Stimulated activated CD4-positive, alpha-beta T cell treated with anti-CD3 and anti-CD28 coated beads, Interleukin-4, amount 100 ng/mL, for 4 hours (primary cell): ENCODE measurements around the gene NEMF.
"Not testable (repeated sequence)": the region's sequence is repeated elsewhere in the genome, so short reads cannot be mapped to it uniquely, and the experiment has no call there.

ENCODE experiments used
- DNase-seq, 2 experiments: peaks; one replicate each; pipeline ENCODE4 v3.0.0-alpha.2; 2020

NEMF gene, protein sequence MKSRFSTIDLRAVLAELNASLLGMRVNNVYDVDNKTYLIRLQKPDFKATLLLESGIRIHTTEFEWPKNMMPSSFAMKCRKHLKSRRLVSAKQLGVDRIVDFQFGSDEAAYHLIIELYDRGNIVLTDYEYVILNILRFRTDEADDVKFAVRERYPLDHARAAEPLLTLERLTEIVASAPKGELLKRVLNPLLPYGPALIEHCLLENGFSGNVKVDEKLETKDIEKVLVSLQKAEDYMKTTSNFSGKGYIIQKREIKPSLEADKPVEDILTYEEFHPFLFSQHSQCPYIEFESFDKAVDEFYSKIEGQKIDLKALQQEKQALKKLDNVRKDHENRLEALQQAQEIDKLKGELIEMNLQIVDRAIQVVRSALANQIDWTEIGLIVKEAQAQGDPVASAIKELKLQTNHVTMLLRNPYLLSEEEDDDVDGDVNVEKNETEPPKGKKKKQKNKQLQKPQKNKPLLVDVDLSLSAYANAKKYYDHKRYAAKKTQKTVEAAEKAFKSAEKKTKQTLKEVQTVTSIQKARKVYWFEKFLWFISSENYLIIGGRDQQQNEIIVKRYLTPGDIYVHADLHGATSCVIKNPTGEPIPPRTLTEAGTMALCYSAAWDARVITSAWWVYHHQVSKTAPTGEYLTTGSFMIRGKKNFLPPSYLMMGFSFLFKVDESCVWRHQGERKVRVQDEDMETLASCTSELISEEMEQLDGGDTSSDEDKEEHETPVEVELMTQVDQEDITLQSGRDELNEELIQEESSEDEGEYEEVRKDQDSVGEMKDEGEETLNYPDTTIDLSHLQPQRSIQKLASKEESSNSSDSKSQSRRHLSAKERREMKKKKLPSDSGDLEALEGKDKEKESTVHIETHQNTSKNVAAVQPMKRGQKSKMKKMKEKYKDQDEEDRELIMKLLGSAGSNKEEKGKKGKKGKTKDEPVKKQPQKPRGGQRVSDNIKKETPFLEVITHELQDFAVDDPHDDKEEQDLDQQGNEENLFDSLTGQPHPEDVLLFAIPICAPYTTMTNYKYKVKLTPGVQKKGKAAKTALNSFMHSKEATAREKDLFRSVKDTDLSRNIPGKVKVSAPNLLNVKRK

DNA sequence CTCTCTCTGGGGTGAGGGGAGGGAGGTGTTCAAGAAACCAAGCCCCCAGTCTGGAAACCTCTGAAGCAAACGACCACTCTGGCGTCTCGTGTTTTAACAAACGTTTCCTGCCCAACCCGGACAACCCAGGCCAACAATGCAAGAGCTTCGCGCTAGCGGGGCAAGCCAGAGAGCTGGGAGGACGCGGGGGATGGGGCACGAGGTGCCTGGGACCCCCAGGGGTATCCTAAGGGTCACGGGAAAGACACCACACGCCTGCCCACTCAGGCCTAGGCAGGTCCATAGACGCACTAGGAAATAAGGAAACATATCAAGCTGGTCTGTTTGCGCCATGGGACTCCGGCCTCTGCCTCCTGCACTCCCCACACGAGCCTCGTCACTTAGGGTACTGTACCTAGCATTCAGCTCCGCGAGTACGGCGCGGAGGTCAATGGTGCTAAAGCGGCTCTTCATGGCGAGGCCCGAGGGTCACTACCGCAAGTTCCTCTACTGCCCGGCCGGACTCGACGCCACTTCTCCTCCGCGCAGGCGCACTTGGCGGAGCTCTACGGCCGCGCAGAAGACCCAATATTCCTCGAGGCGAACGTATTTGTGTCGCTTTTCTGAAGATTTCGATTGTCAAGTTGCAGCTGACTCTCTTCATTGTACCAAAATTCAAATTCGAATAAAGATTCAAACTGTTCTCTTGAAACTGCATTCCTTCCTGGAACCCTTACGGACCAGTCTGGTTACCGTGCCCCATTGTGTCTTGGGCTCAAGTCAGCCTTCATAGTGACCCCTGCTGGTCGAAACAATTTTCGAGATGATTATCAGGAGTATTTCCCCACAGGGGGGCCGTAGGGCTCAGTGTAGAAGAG, at the start of gene NEMF:
Gene NEMF (minus strand): TSS at position 488 of the 857 bp plus-strand sequence. CDS start 35 bp downstream, at position 453.
- peak; percentile 67 to 76 for DNase-seq

DNA sequence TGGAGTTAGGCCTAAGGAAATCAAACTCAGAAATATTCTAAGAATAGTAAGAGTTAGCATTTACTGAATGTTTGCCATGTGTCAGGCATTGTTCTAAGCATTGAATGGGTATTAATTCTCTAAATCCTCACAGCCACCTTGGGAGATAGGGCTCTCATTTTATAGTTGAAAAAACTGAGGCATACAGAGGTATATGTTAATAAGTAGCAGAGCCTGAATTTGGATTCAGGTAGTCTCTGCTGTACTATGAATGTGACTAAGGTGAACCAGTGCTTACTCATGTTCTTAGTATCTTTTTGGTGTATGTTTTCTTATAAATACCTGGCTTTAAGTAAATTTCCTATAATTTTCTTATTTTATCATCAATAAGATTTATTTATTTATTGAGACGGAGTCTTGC, 48.4 kb upstream of the NEMF start:
- DNase-seq = no peak

DNA sequence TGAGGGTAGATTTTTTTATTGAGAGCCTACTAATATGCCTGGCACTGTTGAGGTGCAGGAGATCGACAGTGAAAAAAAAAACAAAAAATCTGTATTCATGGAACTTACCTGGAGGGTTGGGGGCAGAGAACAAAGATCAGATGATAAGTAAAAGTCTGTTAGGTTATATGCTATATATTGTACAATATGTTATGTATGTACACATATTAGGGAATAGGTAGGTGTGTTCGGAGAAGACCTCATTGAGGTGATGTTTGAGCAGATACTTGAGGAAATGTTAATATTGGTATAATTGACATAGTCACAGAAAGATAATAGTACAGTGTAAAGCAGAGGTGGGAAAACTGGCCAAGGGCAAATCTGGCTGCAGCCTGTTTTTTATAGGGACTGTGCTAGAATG, 45.9 kb upstream of the NEMF start:
- no peak for DNase-seq

DNA sequence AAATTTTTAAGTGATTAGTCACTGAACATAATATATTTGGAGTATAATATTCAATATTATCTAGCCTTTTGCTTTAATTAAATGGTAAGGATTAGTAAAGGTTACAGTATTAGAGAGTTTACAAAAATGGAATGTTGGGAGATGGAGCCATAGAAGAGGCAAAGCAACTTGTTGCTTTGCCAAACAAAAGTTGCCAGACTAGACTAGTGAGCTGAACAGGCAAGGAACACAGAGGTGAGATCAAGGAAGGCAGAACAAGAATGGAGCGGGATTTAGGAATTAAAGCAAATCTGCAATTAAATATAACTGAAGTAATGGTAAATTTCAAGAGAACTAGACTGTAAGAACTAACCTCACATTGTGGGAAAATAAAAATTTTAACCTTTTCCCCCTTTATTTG, 45.4 kb upstream of the NEMF start:
- no peak for DNase-seq

DNA sequence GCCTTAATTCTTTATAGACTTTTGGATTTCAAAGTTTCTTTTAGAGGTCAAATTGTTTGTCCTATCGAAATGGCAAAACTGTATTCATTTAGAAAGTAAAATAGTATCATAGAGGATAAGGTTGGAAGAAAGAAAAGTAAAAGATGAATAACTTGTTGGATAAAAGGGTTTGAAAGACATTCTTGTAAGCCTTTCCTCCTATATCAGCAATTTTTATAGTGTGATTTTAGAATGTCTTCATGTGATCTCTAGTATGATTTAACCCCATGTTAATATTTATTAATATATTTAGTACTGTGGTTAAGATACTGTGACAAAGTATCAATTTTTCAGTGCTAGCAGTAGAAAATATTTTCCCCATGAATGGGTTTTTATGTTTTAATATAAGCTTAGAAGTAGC, 44.8 kb upstream of the NEMF start:
- no peak for DNase-seq

DNA sequence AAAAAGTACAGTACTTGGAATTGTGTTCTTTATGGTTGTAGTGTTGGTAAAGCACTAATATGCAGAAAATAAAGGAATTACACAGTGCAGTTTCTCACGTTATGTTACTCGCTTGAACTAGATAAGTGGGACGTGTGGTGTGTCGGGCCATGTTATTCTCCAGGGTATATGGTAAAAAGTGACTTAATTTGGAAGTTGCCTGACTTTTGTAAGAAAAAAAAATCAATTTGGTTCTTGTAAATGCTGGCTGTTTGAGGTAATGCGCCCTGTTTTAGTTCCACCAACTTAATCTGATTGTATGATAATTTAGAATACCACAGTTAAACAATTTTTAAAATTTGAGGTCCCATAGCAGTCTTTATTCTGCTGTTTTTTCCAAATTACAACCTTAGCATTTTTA, 44.4 kb upstream of the NEMF start:
- no peak for DNase-seq

DNA sequence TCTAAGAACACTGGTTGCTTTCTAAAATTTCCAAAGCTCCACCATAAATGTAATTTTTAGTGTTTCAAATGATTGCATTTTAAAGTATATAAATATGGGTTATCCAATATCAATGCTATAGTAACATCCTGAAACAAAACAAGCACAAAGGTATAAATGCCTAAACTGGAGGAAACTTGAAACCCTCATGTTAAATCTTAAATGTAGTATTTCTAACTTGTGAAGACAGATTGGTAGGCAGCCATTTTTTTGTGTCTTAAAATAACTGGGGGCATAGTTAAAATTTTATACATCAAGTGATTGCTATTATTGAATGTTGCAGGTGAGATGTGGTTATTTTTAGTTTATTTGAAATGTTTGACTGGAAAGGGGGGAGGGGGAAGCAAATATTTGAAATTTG, 43.7 kb upstream of the NEMF start:
- not testable (repeated sequence) for DNase-seq

DNA sequence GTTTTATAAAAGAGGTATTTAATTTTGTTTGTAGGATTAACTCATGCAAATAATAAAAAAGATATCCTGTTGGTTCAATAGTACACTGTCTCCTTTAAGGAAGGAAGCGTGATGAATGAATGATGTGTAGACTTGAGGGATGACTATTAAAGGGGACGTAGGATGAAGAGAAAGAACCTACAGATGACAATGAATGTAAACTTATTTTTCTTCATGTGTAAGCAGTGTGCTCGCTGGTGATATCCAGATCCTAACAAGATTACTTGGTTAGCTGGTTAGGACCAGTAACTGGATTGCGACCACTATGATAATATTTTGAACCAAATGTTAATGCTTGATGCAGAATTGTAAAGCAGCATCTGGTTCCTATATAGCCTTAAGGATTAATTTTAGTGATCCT, 42.9 kb upstream of the NEMF start:
- no peak for DNase-seq

DNA sequence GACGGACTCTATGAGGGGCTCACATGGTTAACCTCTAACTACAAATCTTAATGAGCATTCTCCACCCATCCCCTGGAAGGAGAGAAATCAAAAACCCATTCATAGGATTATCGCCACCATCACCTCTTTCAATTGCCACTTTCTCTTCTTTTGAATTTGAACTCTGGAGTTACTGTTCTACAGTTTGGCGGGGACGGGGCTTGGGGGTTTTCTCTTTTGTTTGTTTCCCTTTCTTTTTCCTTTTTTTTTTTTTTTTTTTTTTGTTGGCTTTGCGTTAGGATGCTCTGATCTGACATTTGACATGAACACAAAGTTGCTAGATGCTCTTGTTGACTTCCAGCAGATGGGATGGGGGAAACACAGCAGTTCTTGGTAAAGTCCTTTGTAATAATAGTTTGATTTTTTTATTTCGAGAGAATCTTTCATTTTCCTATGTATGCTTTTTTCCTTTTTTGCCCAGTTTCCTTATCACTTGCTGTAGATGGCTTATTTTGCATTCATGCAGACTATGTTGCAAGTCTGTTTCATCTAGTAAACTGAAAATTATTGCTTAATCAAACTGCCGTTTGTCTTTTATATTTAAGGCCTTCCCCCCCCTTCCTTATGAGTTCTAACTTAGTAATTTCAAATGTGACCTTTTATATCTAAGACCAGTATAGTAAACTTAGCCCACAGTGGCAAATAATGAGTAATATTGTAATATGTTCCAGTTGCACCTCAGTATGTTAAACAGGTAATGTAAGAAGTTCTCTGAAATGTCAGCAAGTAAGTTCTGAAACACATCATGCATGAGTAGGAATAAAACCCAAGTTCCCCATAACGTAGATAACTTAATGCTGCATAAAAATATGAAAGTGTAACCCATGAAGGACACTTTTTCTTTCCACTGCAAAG, 41.9 kb upstream of the NEMF start:
- peak in 1 of 2 experiments; percentile 19 for DNase-seq

DNA sequence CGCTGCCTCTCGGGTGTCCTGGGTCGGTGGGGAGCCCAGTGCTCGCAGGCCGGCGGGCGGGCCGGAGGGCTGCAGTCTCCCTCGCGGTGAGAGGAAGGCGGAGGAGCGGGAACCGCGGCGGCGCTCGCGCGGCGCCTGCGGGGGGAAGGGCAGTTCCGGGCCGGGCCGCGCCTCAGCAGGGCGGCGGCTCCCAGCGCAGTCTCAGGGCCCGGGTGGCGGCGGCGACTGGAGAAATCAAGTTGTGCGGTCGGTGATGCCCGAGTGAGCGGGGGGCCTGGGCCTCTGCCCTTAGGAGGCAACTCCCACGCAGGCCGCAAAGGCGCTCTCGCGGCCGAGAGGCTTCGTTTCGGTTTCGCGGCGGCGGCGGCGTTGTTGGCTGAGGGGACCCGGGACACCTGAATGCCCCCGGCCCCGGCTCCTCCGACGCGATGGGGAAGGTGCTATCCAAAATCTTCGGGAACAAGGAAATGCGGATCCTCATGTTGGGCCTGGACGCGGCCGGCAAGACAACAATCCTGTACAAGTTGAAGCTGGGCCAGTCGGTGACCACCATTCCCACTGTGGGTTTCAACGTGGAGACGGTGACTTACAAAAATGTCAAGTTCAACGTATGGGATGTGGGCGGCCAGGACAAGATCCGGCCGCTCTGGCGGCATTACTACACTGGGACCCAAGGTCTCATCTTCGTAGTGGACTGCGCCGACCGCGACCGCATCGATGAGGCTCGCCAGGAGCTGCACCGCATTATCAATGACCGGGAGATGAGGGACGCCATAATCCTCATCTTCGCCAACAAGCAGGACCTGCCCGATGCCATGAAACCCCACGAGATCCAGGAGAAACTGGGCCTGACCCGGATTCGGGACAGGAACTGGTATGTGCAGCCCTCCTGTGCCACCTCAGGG, 41.0 kb upstream of the NEMF start:
- DNase-seq = peak; percentile 67 to 73

DNA sequence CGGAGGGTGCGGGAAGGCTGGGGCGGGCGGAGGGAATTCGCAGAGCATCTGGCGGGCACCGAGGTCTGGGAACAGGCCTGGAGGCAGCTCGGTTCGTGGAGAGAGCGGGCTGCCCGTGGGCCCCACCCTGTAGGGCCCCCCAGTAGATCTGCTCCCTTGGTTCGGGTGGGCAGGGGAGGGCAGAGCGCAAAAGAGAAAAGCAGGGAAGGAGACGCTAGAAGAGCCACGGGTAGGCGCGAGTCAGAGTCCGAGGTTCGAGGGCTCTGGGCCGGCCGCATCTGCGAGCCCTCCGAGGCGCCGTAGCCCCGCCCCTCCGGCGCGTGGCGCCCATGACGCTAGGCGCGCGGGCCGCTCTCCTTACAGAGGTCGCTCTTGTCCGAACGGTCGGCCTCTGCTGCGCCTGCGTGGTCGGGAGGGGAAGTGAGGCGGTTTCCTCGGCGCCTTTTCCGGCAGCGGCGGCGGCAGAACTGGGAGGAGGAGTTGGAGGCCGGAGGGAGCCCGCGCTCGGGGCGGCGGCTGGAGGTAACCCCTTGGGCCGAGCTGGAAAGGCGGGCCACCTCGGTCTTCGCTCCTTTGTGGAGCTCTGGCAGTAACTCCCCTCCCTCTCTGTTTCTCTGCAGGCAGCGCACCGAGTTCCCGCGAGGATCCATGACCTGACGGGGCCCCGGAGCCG, 40.2 kb upstream of the NEMF start, which contains the start of gene ARF6:
Gene ARF6 (plus strand): TSS at position 447 of the 673 bp plus-strand sequence. CDS start 655 bp downstream, outside the sequence.
- DNase-seq = peak; percentile 94 to 97

DNA sequence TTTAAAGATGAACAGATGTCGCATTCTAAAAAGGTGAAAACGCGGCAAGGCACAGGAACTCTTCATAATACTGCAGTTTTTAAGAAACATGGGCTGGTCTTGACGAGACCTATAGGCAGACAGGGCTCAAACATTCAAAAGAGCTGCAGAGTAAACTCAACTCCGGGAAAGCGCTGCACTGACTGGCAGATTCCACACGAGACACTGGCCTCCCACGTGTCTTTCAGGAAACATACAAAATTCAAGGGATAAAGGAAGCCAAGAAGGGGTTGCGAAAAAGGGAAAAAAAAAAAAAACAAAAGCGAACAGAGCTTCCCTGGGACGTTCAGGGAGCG, 39.7 kb upstream of the NEMF start:
- peak in 1 of 2 experiments; percentile 41 for DNase-seq

DNA sequence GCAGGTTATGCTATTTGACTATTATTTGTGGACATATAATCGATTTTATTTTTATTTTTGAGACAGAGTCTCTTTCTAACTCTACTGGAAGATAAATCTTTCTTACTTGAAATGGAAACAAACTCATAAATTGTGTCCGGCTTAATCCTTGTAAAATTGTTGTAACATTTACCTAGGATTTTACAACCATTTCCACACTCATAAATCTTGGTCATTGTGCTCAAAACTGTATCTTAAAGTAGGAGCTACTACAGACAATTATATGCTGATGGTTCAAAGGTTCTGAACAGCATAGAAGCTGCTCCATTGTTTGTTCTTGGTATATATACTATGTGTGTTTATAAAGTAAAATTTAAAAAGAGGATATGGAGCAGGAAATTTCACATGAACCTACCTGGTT, 35.7 kb upstream of the NEMF start:
- no peak for DNase-seq

DNA sequence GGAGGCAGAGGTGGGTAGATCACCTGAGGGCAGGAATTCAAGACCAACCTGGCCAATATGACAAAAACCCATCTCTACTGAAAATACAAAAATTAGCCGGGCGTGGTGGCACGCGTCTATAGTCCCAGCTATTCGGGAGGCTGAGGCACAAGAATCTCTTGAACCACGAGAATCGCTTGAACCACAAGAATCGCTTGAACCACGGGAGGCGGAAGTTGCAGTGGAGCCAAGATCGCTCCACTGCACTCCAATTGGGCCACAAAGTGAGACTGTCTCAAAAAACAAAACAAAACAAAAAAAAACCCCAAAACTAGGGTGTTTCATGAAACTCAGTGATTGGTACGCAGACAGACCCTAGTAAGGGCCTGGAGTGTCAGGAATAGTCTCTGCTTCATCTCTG, 33.9 kb upstream of the NEMF start:
- no peak for DNase-seq

DNA sequence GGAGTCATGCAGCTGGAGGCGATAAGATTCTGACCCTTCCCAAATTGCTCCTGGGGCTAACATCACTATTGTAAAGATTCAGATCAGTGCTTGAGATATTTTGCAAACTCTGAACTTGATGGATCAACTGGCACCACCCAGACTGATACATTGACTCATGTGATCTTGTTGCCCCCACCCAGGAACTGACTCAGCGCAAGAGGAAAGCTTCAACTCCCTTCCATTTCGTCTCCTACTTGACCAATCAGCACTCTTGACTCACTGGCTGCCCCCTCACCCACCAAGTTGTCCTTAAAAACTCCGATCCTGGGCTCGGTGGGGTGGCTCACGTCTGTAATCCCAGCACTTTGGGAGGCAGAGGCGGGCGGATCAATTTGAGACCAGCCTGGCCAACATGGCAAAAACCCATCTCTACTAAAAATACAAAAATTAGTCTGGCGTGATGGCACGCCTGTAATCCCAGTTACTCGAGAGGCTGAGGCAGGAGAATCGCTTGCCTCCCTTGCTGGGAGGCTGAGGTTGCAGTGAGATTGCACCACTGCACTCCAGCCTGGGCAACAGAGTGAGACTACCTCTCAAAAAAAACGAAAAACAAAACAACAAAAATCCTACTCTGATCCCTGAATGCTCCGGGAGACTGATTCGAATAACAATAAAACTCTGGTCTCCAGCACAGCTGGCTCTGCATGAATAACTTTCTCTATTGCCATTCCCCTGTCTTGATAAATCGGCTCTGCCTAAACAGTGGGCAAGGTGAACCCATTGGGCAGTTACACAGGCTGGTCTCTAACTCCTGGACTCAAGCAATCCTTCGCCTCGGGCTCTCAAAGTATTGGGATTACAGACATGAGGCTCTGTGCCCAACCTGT, 30.5 kb upstream of the NEMF start:
- no peak for DNase-seq

DNA sequence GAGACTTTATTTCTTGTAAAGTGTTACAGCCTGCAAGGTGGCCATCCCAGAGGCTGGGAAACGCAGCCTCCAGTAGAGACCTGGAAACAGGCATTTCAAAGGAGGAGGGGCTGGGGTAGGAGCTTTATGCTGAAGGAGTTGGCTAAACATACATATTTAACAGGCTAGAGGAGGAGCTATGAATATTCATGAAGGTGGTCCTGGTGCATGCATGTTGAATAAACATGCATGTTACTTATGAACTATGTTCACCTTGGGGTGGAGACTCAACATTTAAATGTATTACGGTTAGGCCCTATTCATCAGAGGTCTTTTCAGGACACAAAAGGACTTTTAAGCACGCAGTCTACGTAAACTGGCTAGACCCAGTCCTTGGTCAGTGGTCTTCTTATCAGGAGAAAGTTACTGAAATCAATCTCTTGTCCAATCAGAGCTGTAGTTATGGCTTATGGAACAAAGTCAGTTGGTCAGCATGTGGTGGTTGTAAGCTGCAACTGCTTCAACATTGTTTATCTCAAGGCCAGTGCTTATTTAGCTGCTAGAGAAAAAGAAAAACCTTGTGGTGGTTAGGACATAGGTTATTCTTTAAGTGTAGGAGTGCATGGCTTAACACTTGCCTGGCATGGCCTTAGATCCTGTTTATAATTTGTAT, 28.9 kb upstream of the NEMF start:
- no peak for DNase-seq

DNA sequence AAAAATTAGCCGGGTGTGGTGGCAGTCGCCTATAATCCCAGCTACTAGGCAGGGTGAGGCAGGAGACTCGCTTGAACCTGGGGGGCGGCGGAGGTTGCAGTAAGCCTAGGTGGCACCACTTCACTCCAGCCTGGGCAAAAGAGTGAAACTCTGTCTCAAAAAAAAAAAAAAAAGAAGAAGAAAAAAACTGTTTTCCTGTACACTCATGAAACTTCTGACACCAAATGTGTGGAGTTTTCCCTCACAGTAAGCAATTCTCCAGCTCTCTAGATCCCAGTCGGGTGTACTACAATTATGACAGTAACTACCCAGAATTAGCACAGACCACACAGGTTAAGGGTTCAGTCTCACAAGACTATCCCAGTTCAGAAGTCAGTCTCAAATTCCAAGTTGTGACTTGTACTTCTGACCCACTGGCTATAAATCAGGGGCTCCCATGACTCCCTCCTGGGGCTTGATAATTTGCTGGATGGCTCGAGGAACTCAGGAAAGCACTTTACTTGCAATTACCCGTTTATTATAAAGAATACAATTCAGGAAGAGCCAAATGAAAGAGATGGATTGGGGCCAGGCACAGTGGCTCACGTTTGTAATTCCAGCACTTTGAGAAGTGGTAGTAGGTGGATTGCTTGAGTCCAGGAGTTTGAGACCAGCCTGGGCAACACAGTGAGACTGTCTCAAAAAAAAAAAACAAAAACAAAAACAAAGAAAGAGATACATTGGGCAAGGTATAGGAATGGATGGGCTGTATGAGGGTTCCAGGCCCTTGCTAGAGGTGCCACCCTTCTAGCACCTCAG, 27.9 kb upstream of the NEMF start:
- no peak for DNase-seq
